Hepatocyte (in vitro differentiated cells): ENCODE results near the gene RSU1. TPM values are rescaled to one million over a fixed set of nuclear protein-coding genes. Genes with fewer than 3 reads are reported as not detected.

Source experiments
- DNase-seq: peaks from one replicate; pipeline ENCODE4 v3.0.0-alpha.2; 2016; ENCODE audit warnings: low spot score
- H2AFZ ChIP-seq: fragments of 200-600 bp; sonication (generic); 2 replicates; pipeline ENCODE4 v1.6.0; 2016; ENCODE audit warnings: antibody characterized with exemption, mild to moderate bottlenecking
- H3K27ac ChIP-seq: fragments of 200-600 bp; sonication (generic); 2 replicates; pipeline ENCODE4 v1.5.1; 2016; ENCODE audit warnings: mild to moderate bottlenecking
- H3K27me3 ChIP-seq: fragments of 200-600 bp; sonication (generic); 2 replicates; pipeline ENCODE4 v1.6.1; 2016
- H3K36me3 ChIP-seq: fragments of 200-600 bp; sonication (generic); replicated peaks from 2 replicates; pipeline ENCODE4 v1.5.1; 2016; ENCODE audit warnings: low read depth; ENCODE audit not compliant: insufficient read depth
- H3K4me1 ChIP-seq: fragments of 200-600 bp; sonication (generic); 2 replicates; pipeline ENCODE4 v1.5.1; 2016; ENCODE audit warnings: mild to moderate bottlenecking, moderate library complexity; ENCODE audit not compliant: insufficient read depth
- H3K4me2 ChIP-seq: fragments of 200-600 bp; sonication (generic); 2 replicates; pipeline ENCODE4 v1.6.0; 2016
- H3K4me3 ChIP-seq: fragments of 200-600 bp; sonication (generic); 2 replicates; pipeline ENCODE4 v1.5.1; 2016; ENCODE audit warnings: mild to moderate bottlenecking
- H3K79me2 ChIP-seq: fragments of 200-600 bp; sonication (generic); 2 replicates; pipeline ENCODE4 v1.6.0; 2017; ENCODE audit warnings: mild to moderate bottlenecking
- H3K9me2 ChIP-seq: fragments of 200-600 bp; sonication (generic); replicated peaks from 2 replicates; pipeline ENCODE4 v1.6.0; 2017; ENCODE audit warnings: mild to moderate bottlenecking; ENCODE audit not compliant: insufficient read depth
- H3K9me3 ChIP-seq: fragments of 200-600 bp; sonication (generic); 2 replicates; pipeline ENCODE4 v1.5.1; 2016; ENCODE audit warnings: low read depth, mild to moderate bottlenecking
- H4K20me1 ChIP-seq: fragments of 200-600 bp; sonication (generic); 2 replicates; pipeline ENCODE4 v1.6.0; 2016; ENCODE audit warnings: mild to moderate bottlenecking; ENCODE audit not compliant: insufficient read depth, poor library complexity, severe bottlenecking
- CTCF ChIP-seq: fragments of 200-600 bp; sonication (generic); IDR thresholded peaks from 2 replicates; pipeline ENCODE4 v1.5.1; 2016; ENCODE audit warnings: antibody characterized with exemption, mild to moderate bottlenecking; ENCODE audit not compliant: poor library complexity
- EZH2 ChIP-seq: fragments of 200-600 bp; sonication (generic); IDR thresholded peaks from 2 replicates; pipeline ENCODE4 v1.6.1; 2016; ENCODE audit warnings: antibody characterized with exemption, mild to moderate bottlenecking, borderline replicate concordance
- EZH2phosphoT487 ChIP-seq: fragments of 200-600 bp; sonication (generic); IDR thresholded peaks from one replicate; pipeline ENCODE4 v1.6.1; 2018; ENCODE audit warnings: antibody characterized with exemption, mild to moderate bottlenecking, low read depth, moderate library complexity; ENCODE audit not compliant: unreplicated experiment, severe bottlenecking
- WGBS: methylation state at CpG from one replicate; pipeline ENCODE4 v1.1.6; 2016; ENCODE audit warnings: low lambda C conversion rate; ENCODE audit errors: missing lambda C conversion rate; 5-methylcytosine and 5-hydroxymethylcytosine counted together
- polyA plus RNA-seq: library from polyadenylated mRNA; unstranded; fragments of >200 nt; fragmentation: Nextera tagmentation; extraction: Ambion mirVana; gene quantifications from 2 replicates; pipeline ENCODE4 v1.2.1, GENCODE V29; 2016
- total RNA-seq: library from RNA; depleted of rRNA; stranded (reverse); fragments of >200 nt; gene quantifications from 2 replicates; pipeline ENCODE4 v1.2.3, GENCODE V29; 2014

The RSU1 gene
- total RNA-seq (36.7 and 37.0 TPM in 2 replicates), polyA plus RNA-seq (52.3 and 55.5 TPM in 2 replicates)

DNA sequence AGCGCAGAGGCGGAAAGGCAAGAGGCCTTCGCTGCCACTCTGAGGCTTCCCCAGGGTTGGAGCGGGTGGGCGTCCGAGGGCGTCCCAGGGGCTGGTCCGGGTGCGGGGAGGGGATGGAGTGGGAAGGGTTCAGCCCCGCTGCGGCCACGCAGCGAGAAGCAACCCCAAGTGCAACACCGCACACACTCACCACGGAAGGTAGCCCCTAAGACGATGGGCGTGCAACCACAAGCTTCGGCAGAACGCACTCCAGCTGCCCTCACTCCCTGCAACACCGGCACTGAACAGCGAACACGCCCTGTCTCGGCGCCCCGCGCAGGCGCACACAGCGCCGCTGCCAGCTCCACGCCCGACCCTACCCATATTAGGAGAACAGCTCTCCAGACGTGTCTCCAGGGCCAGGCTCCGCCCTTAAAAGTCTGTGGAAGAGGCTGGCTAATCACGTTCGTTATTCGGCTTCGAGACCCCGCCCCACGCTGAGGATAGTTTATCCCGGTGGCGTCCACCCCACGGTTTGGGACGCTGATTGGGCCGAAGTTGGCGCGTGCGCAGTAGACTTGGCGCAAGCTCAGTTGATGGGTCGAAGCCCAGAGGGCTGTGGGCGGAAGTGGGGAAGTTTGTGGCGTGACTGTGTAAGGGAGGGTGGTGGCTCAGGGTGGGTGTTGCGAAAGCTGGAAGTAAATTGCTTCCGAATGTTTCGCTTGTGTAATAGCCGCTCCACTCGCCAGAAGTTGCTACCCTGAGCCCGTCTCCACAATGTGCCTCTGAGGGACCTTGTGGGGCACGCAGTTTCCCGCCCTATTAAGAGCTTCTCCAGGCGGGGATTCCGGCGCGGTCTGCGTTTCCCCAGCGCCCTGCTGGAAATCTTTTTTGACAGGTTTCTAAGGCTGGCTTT, at the start of gene RSU1:
RSU1 (minus strand) TSS at position 300 of the 895 bp plus-strand sequence. CDS start 343 bp downstream, outside the sequence.
- no peaks in the 10 kb centered on the region for H3K27me3 ChIP-seq
- H3K27ac ChIP-seq, result peak within 1 kb of the TSS; percentile 82
- H3K4me1 ChIP-seq, result no peaks in the 10 kb centered on the region
- under 1% methylated on average over 62 of the region's 65 CpGs for WGBS
- no peaks in the 10 kb centered on the region for H3K9me2 ChIP-seq
- H3K79me2 ChIP-seq, result peaks cover 23% of the 10 kb centered on the region
- no peaks in the 10 kb centered on the region for H3K9me3 ChIP-seq
- no peaks in the 10 kb centered on the region for H3K36me3 ChIP-seq
- no peak for TF ChIP-seq EZH2phosphoT487
- TF ChIP-seq CTCF, result no peak
- no peak for TF ChIP-seq EZH2
- DNase-seq, result peak; percentile 100
- H4K20me1 ChIP-seq, result no peaks in the 10 kb centered on the region
- H3K4me2 ChIP-seq, result peak within 1 kb of the TSS; percentile 92
- peak within 1 kb of the TSS; percentile 28 for H3K4me3 ChIP-seq
- peak within 1 kb of the TSS; percentile 55 for H2AFZ ChIP-seq

DNA sequence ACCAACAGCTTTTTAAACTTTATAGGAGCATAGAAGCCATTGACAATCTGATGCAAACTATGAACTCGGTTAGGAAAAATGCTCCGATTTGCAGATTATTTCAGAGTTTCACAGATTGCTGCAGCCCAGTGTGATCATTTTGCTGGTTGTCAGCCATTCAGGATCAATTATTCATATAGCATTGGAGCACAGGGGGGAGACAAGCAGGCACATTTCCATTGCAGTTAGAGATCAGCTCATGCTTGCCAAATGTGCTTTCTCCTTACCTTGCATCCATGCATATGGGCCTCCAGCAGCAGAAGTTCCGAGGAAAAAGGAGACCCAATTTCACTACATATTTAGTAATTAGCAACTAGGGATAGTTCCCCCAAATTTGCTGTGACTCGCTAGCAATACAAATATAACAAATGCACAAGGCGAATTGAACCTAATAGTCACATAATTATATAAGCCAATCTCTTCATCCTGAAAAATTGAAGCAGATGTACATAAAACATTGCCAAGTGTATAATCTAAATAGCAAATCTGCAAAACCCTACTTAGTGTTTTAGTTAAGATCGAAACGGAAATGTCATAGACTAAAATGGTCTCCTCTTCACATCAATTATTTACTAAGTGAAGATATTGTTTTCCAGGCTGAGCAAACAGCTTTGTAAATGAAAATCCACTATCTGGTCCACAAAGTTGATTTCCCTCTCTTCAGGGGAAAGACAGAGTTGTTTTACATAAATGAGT, 49.5 kb upstream of the RSU1 start:
- TF ChIP-seq EZH2phosphoT487 (no peak), EZH2 (no peak), CTCF (no peak)

GRCh38 chr10:16865766-16866165, 48.5 kb upstream of the RSU1 start:
- peak overlapping the region; percentile 13 for H3K27ac ChIP-seq
- 94% methylated on average over 7 of the region's 7 CpGs for WGBS
- TF ChIP-seq CTCF (no peak), EZH2 (no peak), EZH2phosphoT487 (no peak)
- H3K4me3 ChIP-seq, result no peak overlapping the region
- no peaks in the 10 kb centered on the region for H3K9me2 ChIP-seq
- no peak overlapping the region for H3K4me2 ChIP-seq
- no peak overlapping the region for H2AFZ ChIP-seq
- H3K36me3 ChIP-seq, result no peaks in the 10 kb centered on the region
- peaks cover 9% of the 10 kb centered on the region for H3K4me1 ChIP-seq
- no peaks in the 10 kb centered on the region for H4K20me1 ChIP-seq
- no peaks in the 10 kb centered on the region for H3K79me2 ChIP-seq
- no peak for DNase-seq
- H3K9me3 ChIP-seq, result no peaks in the 10 kb centered on the region
- H3K27me3 ChIP-seq, result no peaks in the 10 kb centered on the region

More for the DNA sequence above, 49.5 kb upstream of the RSU1 start:
- H3K27ac ChIP-seq, result peak overlapping the region; percentile 13
- no peaks in the 10 kb centered on the region for H3K36me3 ChIP-seq
- no peak for DNase-seq
- no peaks in the 10 kb centered on the region for H3K9me2 ChIP-seq
- H3K4me2 ChIP-seq, result peak overlapping the region; percentile 24
- H3K27me3 ChIP-seq, result no peaks in the 10 kb centered on the region
- no peak overlapping the region for H2AFZ ChIP-seq
- 64% methylated on average over 7 of the region's 7 CpGs for WGBS
- peaks cover 9% of the 10 kb centered on the region for H3K4me1 ChIP-seq
- no peaks in the 10 kb centered on the region for H4K20me1 ChIP-seq
- H3K4me3 ChIP-seq, result no peak overlapping the region
- no peaks in the 10 kb centered on the region for H3K9me3 ChIP-seq
- no peaks in the 10 kb centered on the region for H3K79me2 ChIP-seq
